H54 (cell line): ENCODE results near the gene SNRPD1.
"Not testable (repeated sequence)": the region's sequence is repeated elsewhere in the genome, so short reads cannot be mapped to it uniquely, and the experiment has no call there.

ENCODE experiments used
- DNase-seq: peaks from one replicate; pipeline ENCODE4 v3.0.0; 2011; ENCODE audit warnings: low spot score, mixed read lengths; ENCODE audit not compliant: insufficient read length
- FAIRE-seq: peaks from 3 replicates; lab custom pipeline; 2011; peaks lifted over from hg19 to GRCh38; lab: Jason Lieb, UNC
- POLR2A ChIP-seq: IDR thresholded peaks from 2 replicates; pipeline ENCODE4 v1.6.1; 2011; ENCODE audit warnings: low read depth, mild to moderate bottlenecking, low read length

Gene SNRPD1

DNA sequence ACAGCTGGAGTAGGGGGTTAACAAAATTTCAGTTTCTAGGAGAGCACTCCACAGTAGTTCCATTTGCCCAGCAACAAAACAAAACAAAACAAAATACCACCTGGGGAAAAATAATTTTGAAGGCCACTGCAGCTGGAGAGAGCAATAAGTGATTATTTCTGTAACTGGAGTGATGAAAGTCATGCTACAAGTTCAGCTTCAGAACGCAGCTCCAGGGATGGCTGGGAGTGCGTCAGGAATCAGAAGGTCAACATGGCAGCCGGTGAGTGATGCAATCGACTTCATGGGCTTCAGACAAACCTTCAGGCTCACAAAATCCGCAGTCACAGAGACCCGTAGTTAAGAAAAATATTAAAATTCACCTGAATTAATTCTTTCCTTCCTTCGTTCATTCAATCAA, 51.5 kb downstream of the SNRPD1 start:
- no peak for TF ChIP-seq POLR2A
- DNase-seq (no peak), FAIRE-seq (no peak)

DNA sequence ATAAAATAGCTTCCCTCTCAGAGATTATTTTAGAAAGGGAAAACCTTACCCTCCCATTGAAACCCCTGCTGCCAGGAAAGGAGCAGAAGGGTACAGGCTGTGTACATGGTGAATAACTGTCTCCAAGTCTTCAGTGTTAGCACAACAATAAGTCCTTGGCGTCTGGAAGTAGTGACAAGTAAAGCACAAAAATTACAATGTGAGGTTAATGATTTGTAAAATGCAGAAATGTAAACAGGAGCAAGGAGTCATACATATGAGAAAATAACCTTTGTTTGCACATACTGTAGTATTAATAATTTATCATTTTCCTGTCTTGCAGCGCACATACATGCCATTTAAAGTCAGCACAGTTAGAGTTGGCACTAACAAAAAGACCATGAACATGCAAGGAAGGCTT, 52.0 kb downstream of the SNRPD1 start:
- no peak for TF ChIP-seq POLR2A
- no peak for FAIRE-seq
- no peak for DNase-seq

DNA sequence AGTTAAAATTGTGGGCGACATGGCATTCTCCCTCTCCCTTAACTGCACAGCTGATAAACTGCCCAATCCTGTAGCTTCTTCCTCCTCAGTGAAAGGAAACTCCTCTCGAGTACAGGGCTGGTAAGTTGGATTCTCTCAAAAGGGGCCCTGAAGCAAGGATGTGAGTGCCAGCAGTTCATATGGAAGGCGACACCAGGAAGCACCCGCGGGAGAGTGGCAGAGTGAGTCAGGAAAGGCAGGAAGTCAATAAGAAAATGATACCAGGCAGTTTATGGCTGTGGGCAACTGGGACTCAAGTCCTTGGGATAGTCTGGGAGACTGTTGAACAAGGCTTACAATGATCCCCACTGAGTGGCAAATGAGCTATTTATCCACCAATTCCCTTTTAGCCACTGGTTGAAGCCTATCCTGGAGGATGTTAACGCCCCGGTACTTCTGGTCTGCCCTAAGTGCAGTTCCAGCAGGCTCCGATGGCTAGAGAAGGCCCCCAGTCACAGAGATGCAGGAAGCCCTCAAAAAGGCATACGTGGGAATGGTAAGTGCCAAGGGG, 57.7 kb downstream of the SNRPD1 start:
- no peak for TF ChIP-seq POLR2A
- no peak for DNase-seq
- FAIRE-seq: peak; percentile 36

DNA sequence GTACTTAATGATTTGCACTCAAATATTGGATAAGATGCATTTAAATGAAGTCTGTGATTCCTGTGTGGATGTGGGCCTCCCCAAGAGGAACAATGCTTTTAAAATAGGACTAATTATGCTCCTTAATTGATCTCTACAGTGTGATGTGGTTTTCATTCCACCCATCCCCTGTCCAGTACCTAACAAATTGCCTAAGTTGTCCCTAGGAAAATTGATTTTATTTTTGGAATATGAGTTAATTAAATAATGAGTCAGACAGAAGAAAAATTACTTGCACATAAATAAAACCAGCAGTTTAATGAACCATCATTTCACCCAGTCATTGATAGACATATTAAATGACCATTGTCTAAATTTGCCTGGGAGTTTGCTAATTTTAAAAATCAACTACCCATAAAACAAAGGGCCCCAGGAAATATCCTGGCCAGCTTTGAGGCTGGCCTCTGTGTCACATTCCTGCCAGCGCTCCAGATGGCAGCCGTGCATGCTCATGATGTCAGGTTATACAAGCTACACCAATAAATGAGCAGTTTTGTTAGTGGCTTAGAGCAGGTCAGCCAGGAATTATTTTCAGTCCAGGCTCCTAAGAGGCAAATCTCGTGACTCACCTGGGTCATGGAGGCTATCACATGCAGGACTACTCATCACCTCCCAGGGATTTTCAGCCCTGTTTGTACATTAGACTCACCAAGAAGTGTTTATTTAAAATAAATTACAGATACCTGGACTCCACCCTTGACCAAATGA, 60.6 kb downstream of the SNRPD1 start:
- peak; percentile 26 for DNase-seq
- TF ChIP-seq POLR2A: no peak
- peak; percentile 95 for FAIRE-seq

DNA sequence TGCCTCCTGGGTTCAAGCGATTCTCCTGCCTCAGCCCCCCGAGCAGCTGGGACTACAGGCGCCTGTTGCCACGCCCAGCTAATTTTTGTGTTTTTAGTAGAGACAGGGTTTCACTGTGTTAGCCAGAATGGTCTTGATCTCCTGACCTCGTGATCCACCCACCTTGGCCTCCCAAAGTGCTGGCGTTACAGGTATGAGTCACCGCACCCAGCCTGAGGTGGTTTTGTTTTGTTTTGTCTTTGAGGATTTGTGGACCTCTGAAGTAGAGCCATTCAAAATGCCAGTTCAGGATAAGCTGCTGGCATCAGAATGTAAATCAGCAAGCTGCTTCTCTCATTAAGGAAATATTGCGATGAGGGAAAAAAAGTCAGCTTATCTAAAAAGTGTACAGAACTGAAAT, 63.2 kb downstream of the SNRPD1 start:
- FAIRE-seq: peak; percentile 52
- not testable (repeated sequence) for DNase-seq

DNA sequence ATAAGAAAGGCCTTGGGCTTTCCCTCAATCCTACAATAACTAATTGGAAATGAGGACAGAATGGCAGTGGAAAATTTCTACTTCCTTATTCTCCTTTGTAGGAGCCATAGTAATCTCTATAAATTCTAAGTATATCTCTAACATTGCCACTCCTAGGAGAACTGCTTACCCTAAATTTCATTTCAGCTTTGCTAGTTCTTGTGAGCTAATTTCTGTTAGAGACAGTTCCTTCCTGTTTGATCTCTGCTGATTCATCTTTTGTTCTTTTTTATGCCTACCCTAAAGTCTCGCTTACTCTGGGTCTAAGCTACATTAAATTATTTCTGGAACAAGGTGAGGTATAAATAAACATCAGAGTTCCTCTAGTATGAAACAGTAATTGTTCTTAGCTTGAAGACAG, 66.7 kb downstream of the SNRPD1 start:
- no peak for TF ChIP-seq POLR2A
- DNase-seq (no peak), FAIRE-seq (no peak)

DNA sequence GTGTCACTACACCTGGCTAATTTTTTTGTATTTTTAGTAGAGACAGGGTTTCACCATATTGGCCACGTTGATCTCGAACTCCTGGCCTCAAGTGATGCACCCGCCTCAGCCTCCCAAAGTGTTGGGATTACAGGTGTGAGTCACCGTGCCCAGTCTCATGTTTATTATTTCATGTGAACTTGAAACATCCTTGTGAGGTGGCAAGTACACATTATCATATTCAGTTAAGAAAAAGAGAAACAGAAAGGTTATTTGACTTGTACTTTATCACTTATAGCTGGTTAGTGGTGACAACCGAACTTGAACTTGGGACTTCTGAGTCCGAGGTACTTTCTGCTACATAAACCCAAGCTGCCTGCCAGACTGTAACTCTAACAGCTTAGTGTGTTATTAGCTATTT, 68.0 kb downstream of the SNRPD1 start:
- no peak for TF ChIP-seq POLR2A
- FAIRE-seq (no peak), DNase-seq (no peak)

DNA sequence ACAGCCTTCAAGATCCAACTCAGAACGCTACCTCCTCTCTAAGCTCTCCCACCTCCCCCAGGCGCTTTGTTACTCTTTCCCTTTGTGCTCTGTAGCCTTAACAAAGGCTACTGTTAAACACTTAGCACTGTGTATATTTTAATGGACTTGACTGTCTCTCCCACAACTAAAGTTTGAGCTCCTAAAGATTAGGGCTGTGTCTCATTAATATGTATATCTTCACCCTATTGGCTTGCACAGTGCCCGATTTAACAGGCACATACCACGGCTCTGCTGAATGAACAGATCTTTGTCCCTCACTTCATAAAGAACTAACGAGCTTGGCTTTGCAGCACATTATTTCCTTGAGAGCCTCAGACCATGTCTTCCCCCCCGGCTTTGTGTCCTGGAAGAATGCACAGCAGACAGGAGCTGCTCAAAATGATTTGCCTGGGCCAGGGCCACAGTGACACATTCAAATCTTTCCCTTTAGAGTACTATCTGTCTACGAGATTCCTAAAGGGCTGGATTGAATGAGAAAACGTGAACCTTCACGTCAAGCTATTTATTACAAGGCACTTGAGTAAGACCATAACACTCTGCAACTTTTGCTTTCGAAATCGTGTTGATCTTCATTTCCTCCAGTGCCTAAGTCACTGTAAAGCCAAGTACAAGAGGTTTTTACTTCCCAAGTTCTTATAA, 70.4 kb downstream of the SNRPD1 start:
- no peak for TF ChIP-seq POLR2A
- DNase-seq (no peak), FAIRE-seq (no peak)
